ENCODE results near the gene MLPH.
A peak's percentile ranks its signal among the peaks of the same experiment; 100 is the strongest.

MLPH gene

GRCh38 chr2:237452861-237453260, 34.2 kb upstream of the MLPH start:
- 90% methylated on average over 3 of the region's 3 CpGs for WGBS
- H2BK5ac ChIP-seq (ENCODE audit: low read depth, low read length, poor library complexity, severe bottlenecking): no peak overlapping the region
- no peaks in the 10 kb centered on the region for H3K79me1 ChIP-seq (replicated peaks; ENCODE audit: low read length, poor library complexity, severe bottlenecking)
- no peak for DNase-seq
- no peak overlapping the region for H2AK5ac ChIP-seq (ENCODE audit: low read length, severe bottlenecking)
- no peak overlapping the region for H2AFZ ChIP-seq (ENCODE audit: low read depth, low read length)
- no peak overlapping the region for H3K4me3 ChIP-seq (ENCODE audit: insufficient read depth in 1 of 2, low read depth in 1 of 2, low read length in 2 of 2)
- H3K27ac ChIP-seq (ENCODE audit: low read length, poor library complexity, severe bottlenecking): no peak overlapping the region
- peak overlapping the region in 1 of 2 experiments; percentile 97 for H3K4ac ChIP-seq (ENCODE audit: low read depth in 1 of 2, low read length in 2 of 2)
- peak overlapping the region; percentile 73 for H2BK120ac ChIP-seq (ENCODE audit: low read depth, low read length)
- no peaks in the 10 kb centered on the region for H3K36me3 ChIP-seq (ENCODE audit: control insufficient read depth in 1 of 2, insufficient read depth in 2 of 2, low read depth in 1 of 2, low read length in 2 of 2)
- H3K18ac ChIP-seq (ENCODE audit: low read depth in 1 of 2, low read length in 2 of 2): peak overlapping the region; percentile 84 to 88
- peak overlapping the region; percentile 44 to 92 for H2BK12ac ChIP-seq (ENCODE audit: low read length in 2 of 2)
- H3K23ac ChIP-seq (ENCODE audit: low read length in 2 of 2): no peak overlapping the region
- H3K9ac ChIP-seq (ENCODE audit: low read length): no peak overlapping the region
- H3K4me1 ChIP-seq (ENCODE audit: control insufficient read depth, insufficient read depth, low read depth, low read length): peaks cover 10% of the 10 kb centered on the region
- no peaks in the 10 kb centered on the region for H3K9me3 ChIP-seq (ENCODE audit: control insufficient read depth, low read length)
- H3K14ac ChIP-seq (ENCODE audit: low read length in 2 of 2): peak overlapping the region in 1 of 2 experiments; percentile 29
- H3K4me2 ChIP-seq (ENCODE audit: low read length, poor library complexity, severe bottlenecking): no peak overlapping the region
- no peak overlapping the region for H4K8ac ChIP-seq (ENCODE audit: low read length)
- H3K27me3 ChIP-seq (ENCODE audit: control insufficient read depth in 1 of 2, insufficient read depth in 1 of 2, low read length in 2 of 2): no peaks in the 10 kb centered on the region
- H4K91ac ChIP-seq (ENCODE audit: low read length): peak overlapping the region; percentile 77
- H2BK15ac ChIP-seq (ENCODE audit: low read depth, poor library complexity, severe bottlenecking): no peak overlapping the region

- no peaks in the 10 kb centered on the region for H3K36me3 ChIP-seq (ENCODE audit: control insufficient read depth in 1 of 2, insufficient read depth in 2 of 2, low read depth in 1 of 2, low read length in 2 of 2)
- H3K9ac ChIP-seq (ENCODE audit: low read length): no peak overlapping the region
- no peak overlapping the region for H2AK5ac ChIP-seq (ENCODE audit: low read length, severe bottlenecking)
- no peak overlapping the region for H3K27ac ChIP-seq (ENCODE audit: low read length, poor library complexity, severe bottlenecking)
- peaks cover 10% of the 10 kb centered on the region for H3K4me1 ChIP-seq (ENCODE audit: control insufficient read depth, insufficient read depth, low read depth, low read length)
- H4K91ac ChIP-seq (ENCODE audit: low read length): peak overlapping the region; percentile 95
- WGBS: 85% methylated on average over 3 of the region's 3 CpGs
- H2BK15ac ChIP-seq (ENCODE audit: low read depth, poor library complexity, severe bottlenecking): peak overlapping the region; percentile 55
- H3K18ac ChIP-seq (ENCODE audit: low read depth in 1 of 2, low read length in 2 of 2): peak overlapping the region; percentile 23 to 95
- H3K4me3 ChIP-seq (ENCODE audit: insufficient read depth in 1 of 2, low read depth in 1 of 2, low read length in 2 of 2): no peak overlapping the region
- H2AFZ ChIP-seq (ENCODE audit: low read depth, low read length): no peak overlapping the region
- no peak for DNase-seq
- H3K14ac ChIP-seq (ENCODE audit: low read length in 2 of 2): no peak overlapping the region
- H2BK12ac ChIP-seq (ENCODE audit: low read length in 2 of 2): peak overlapping the region; percentile 44 to 95
- H4K8ac ChIP-seq (ENCODE audit: low read length): no peak overlapping the region
- H3K79me1 ChIP-seq (replicated peaks; ENCODE audit: low read length, poor library complexity, severe bottlenecking): no peaks in the 10 kb centered on the region
- peak overlapping the region; percentile 73 for H2BK120ac ChIP-seq (ENCODE audit: low read depth, low read length)
- H2BK5ac ChIP-seq (ENCODE audit: low read depth, low read length, poor library complexity, severe bottlenecking): no peak overlapping the region
- no peaks in the 10 kb centered on the region for H3K9me3 ChIP-seq (ENCODE audit: control insufficient read depth, low read length)
- peak overlapping the region in 1 of 2 experiments; percentile 15 for H3K4ac ChIP-seq (ENCODE audit: low read depth in 1 of 2, low read length in 2 of 2)
- no peaks in the 10 kb centered on the region for H3K27me3 ChIP-seq (ENCODE audit: control insufficient read depth in 1 of 2, insufficient read depth in 1 of 2, low read length in 2 of 2)
- no peak overlapping the region for H3K23ac ChIP-seq (ENCODE audit: low read length in 2 of 2)
- H3K4me2 ChIP-seq (ENCODE audit: low read length, poor library complexity, severe bottlenecking): no peak overlapping the region
These were observed 33.4 kb upstream of the MLPH start for GRCh38 chr2:237453671-237454070.

- H3K14ac ChIP-seq (ENCODE audit: low read length in 2 of 2): no peak overlapping the region
- no peak overlapping the region for H3K23ac ChIP-seq (ENCODE audit: low read length in 2 of 2)
- no peak overlapping the region for H3K4me3 ChIP-seq (ENCODE audit: insufficient read depth in 1 of 2, low read depth in 1 of 2, low read length in 2 of 2)
- H4K8ac ChIP-seq (ENCODE audit: low read length): peak overlapping the region; percentile 58
- peak overlapping the region; percentile 96 for H4K91ac ChIP-seq (ENCODE audit: low read length)
- H3K4me1 ChIP-seq (ENCODE audit: control insufficient read depth, insufficient read depth, low read depth, low read length): peaks cover 10% of the 10 kb centered on the region
- H2BK120ac ChIP-seq (ENCODE audit: low read depth, low read length): peak overlapping the region; percentile 29
- no peak overlapping the region for H2AK5ac ChIP-seq (ENCODE audit: low read length, severe bottlenecking)
- peak overlapping the region; percentile 11 to 78 for H3K18ac ChIP-seq (ENCODE audit: low read depth in 1 of 2, low read length in 2 of 2)
- H3K4ac ChIP-seq (ENCODE audit: low read depth in 1 of 2, low read length in 2 of 2): peak overlapping the region in 1 of 2 experiments; percentile 8
- no peak overlapping the region for H3K4me2 ChIP-seq (ENCODE audit: low read length, poor library complexity, severe bottlenecking)
- H2BK5ac ChIP-seq (ENCODE audit: low read depth, low read length, poor library complexity, severe bottlenecking): no peak overlapping the region
- H3K9ac ChIP-seq (ENCODE audit: low read length): no peak overlapping the region
- H2BK15ac ChIP-seq (ENCODE audit: low read depth, poor library complexity, severe bottlenecking): no peak overlapping the region
- H2BK12ac ChIP-seq (ENCODE audit: low read length in 2 of 2): peak overlapping the region; percentile 14 to 66
- no peak overlapping the region for H3K27ac ChIP-seq (ENCODE audit: low read length, poor library complexity, severe bottlenecking)
- no peaks in the 10 kb centered on the region for H3K36me3 ChIP-seq (ENCODE audit: control insufficient read depth in 1 of 2, insufficient read depth in 2 of 2, low read depth in 1 of 2, low read length in 2 of 2)
- no peaks in the 10 kb centered on the region for H3K27me3 ChIP-seq (ENCODE audit: control insufficient read depth in 1 of 2, insufficient read depth in 1 of 2, low read length in 2 of 2)
- H3K79me1 ChIP-seq (replicated peaks; ENCODE audit: low read length, poor library complexity, severe bottlenecking): no peaks in the 10 kb centered on the region
- no peaks in the 10 kb centered on the region for H3K9me3 ChIP-seq (ENCODE audit: control insufficient read depth, low read length)
- WGBS: 99% methylated on average over 5 of the region's 5 CpGs
- H2AFZ ChIP-seq (ENCODE audit: low read depth, low read length): no peak overlapping the region
- no peak for DNase-seq
These were observed 31.3 kb upstream of the MLPH start for GRCh38 chr2:237455764-237456163.

GRCh38 chr2:237456200-237456843, 30.7 kb upstream of the MLPH start:
- Histone ChIP-seq H2AK5ac (ENCODE audit: low read length, severe bottlenecking) (no peak overlapping the region), H2BK12ac (ENCODE audit: low read length in 2 of 2) (peak overlapping the region; percentile 0 to 14), H2BK15ac (ENCODE audit: low read depth, poor library complexity, severe bottlenecking) (no peak overlapping the region), H3K23ac (ENCODE audit: low read length in 2 of 2) (no peak overlapping the region), H3K4me1 (ENCODE audit: control insufficient read depth, insufficient read depth, low read depth, low read length) (peaks cover 10% of the 10 kb centered on the region), H3K4me3 (ENCODE audit: insufficient read depth in 1 of 2, low read depth in 1 of 2, low read length in 2 of 2) (no peak overlapping the region), H3K27ac (ENCODE audit: low read length, poor library complexity, severe bottlenecking) (no peak overlapping the region), H3K4ac (ENCODE audit: low read depth in 1 of 2, low read length in 2 of 2) (peak overlapping the region; percentile 8 to 9), H3K14ac (ENCODE audit: low read length in 2 of 2) (no peak overlapping the region), H2BK5ac (ENCODE audit: low read depth, low read length, poor library complexity, severe bottlenecking) (no peak overlapping the region), H2AFZ (ENCODE audit: low read depth, low read length) (no peak overlapping the region), H3K4me2 (ENCODE audit: low read length, poor library complexity, severe bottlenecking) (no peak overlapping the region), H2BK120ac (ENCODE audit: low read depth, low read length) (peak overlapping the region; percentile 29), H3K36me3 (ENCODE audit: control insufficient read depth in 1 of 2, insufficient read depth in 2 of 2, low read depth in 1 of 2, low read length in 2 of 2) (no peaks in the 10 kb centered on the region), H3K27me3 (ENCODE audit: control insufficient read depth in 1 of 2, insufficient read depth in 1 of 2, low read length in 2 of 2) (no peaks in the 10 kb centered on the region), H3K79me1 (replicated peaks; ENCODE audit: low read length, poor library complexity, severe bottlenecking) (no peaks in the 10 kb centered on the region), H3K9me3 (ENCODE audit: control insufficient read depth, low read length) (no peaks in the 10 kb centered on the region), H4K91ac (ENCODE audit: low read length) (peak overlapping the region; percentile 96), H3K9ac (ENCODE audit: low read length) (no peak overlapping the region), H3K18ac (ENCODE audit: low read depth in 1 of 2, low read length in 2 of 2) (peak overlapping the region; percentile 11 to 78), H4K8ac (ENCODE audit: low read length) (no peak overlapping the region)
- WGBS: 52% methylated on average over 7 of the region's 11 CpGs
- peak; percentile 97 for DNase-seq
